ENCODE results near the gene KBTBD6. TPM values are rescaled to one million over a fixed set of nuclear protein-coding genes. Genes with fewer than 3 reads are reported as not detected.

The KBTBD6 gene
- total and polyA plus RNA-seq, 7 donors: 2.0 to 7.6 (median 5.6) TPM

GRCh38 chr13:41148419-41149283, 16.0 kb upstream of the KBTBD6 start:
- ATAC-seq: no peak
- no peak for DNase-seq
- Histone ChIP-seq H3K27ac (no peak overlapping the region), H3K9me3 (peaks cover 26% of the 10 kb centered on the region), H3K4me1 (no peaks in the 10 kb centered on the region), H3K27me3 (ENCODE audit: insufficient read depth in 3 of 3, low read length in 2 of 3) (no peaks in the 10 kb centered on the region), H3K4me3 (no peak overlapping the region), H3K36me3 (ENCODE audit: insufficient read depth in 1 of 2, low read depth in 1 of 2) (peaks cover 0 to 3% of the 10 kb centered on the region in 2 donors)
- intact Hi-C loops (cut with DNase I): no loop called here
- WGBS, 3 donors: 80 to 87% (median 86%) methylated on average over 3 of the region's 3 CpGs
- TF ChIP-seq, protein P1, sequence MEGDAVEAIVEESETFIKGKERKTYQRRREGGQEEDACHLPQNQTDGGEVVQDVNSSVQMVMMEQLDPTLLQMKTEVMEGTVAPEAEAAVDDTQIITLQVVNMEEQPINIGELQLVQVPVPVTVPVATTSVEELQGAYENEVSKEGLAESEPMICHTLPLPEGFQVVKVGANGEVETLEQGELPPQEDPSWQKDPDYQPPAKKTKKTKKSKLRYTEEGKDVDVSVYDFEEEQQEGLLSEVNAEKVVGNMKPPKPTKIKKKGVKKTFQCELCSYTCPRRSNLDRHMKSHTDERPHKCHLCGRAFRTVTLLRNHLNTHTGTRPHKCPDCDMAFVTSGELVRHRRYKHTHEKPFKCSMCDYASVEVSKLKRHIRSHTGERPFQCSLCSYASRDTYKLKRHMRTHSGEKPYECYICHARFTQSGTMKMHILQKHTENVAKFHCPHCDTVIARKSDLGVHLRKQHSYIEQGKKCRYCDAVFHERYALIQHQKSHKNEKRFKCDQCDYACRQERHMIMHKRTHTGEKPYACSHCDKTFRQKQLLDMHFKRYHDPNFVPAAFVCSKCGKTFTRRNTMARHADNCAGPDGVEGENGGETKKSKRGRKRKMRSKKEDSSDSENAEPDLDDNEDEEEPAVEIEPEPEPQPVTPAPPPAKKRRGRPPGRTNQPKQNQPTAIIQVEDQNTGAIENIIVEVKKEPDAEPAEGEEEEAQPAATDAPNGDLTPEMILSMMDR (IDR thresholded peaks at IDR 0.05): no peak

DNA sequence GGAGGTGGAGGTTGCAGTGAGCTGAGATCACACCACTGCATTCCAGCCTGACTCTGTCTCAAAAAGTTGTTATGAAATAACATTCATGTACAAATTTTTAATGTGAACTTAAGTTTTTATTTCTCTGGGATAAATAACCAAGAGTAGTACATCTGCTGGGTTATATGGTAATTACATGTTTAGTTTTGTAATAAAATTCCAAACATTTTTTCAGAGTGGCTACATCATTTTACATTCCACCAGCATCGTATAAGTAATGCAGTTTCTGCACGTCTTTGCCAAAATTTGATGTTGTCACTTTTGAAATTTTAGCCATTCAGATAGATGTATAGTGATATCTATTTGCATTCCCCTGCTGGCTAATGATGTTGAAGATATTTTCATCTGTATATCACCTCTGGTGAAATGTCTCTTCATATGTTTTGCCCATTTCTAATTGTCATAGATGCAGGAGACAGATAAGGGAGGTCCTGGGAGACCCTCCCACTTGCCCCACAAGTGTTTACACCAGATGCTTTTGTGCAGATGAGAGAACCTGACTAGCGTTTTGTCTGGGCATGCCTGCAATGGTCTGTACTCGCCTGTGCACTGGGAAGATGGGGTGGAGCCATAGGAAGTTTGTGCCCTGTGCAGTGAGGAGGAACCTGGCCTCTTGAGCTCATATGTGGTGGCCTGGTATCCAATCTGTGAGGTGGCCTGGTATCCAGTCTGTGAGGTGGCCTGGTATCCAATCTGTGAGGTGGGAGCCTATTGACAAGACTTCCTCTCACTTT, 12.7 kb upstream of the KBTBD6 start:
- TF ChIP-seq, protein P1 (IDR thresholded peaks at IDR 0.05): no peak
- intact Hi-C loops (cut with DNase I): no loop called here
- Histone ChIP-seq H3K9me3 (peaks cover 13% of the 10 kb centered on the region), H3K27ac (no peak overlapping the region), H3K36me3 (ENCODE audit: insufficient read depth in 1 of 2, low read depth in 1 of 2) (peaks cover 0 to 3% of the 10 kb centered on the region in 2 donors), H3K4me1 (no peaks in the 10 kb centered on the region), H3K27me3 (ENCODE audit: insufficient read depth in 3 of 3, low read length in 2 of 3) (no peaks in the 10 kb centered on the region), H3K4me3 (no peak overlapping the region)
- ATAC-seq: no peak
- DNase-seq: no peak
- 62 to 65% (median 65%) methylated on average over 4 of the region's 4 CpGs for WGBS, 3 donors

DNA sequence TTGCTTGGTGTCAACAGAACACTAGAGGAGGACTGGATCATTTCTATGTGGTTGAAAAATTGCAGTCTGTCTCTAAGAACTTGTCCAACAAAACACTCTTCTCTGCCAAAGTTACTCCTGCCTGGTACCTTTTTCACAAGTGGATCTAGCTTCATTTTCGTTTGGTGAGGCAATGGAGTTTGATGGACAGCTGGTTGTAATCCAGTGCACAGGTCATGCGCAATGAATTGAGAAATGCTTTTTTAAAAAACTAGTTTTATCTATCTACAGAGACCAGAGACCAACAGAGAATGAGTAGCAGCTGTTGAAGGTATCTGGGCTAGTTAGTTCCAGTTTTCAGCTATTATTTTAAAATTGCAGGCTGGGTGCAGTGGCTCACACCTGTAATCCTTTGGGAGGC, 12.0 kb upstream of the KBTBD6 start:
- no peaks in the 10 kb centered on the region for H3K4me1 ChIP-seq
- H3K9me3 ChIP-seq: peaks cover 13% of the 10 kb centered on the region
- ATAC-seq: no peak
- no peak for DNase-seq
- TF ChIP-seq, protein P1 (IDR thresholded peaks at IDR 0.05): no peak
- H3K4me3 ChIP-seq: no peak overlapping the region
- no peak overlapping the region for H3K27ac ChIP-seq
- peaks cover 0 to 3% of the 10 kb centered on the region in 2 donors for H3K36me3 ChIP-seq (ENCODE audit: insufficient read depth in 1 of 2, low read depth in 1 of 2)
- intact Hi-C loops (cut with DNase I): no loop called here
- 77 to 79% (median 77%) methylated on average over 2 of the region's 2 CpGs for WGBS, 3 donors
- H3K27me3 ChIP-seq (ENCODE audit: insufficient read depth in 3 of 3, low read length in 2 of 3): no peaks in the 10 kb centered on the region

GRCh38 chr13:41139296-41139966, 6.8 kb upstream of the KBTBD6 start:
- WGBS, 3 donors: 89 to 93% (median 90%) methylated on average over 3 of the region's 3 CpGs
- Histone ChIP-seq H3K27me3 (ENCODE audit: insufficient read depth in 3 of 3, low read length in 2 of 3) (no peaks in the 10 kb centered on the region), H3K27ac (no peak overlapping the region), H3K9me3 (no peaks in the 10 kb centered on the region), H3K4me1 (no peaks in the 10 kb centered on the region), H3K4me3 (no peak overlapping the region), H3K36me3 (ENCODE audit: insufficient read depth in 1 of 2, low read depth in 1 of 2) (no peaks in the 10 kb centered on the region)
- DNase-seq (no peak), ATAC-seq (no peak)
- intact Hi-C loops (cut with DNase I): loop anchor here in 1 of 2 donors (5.0 to 10.0 kb wide), 2 partner anchors 43 to 75 kb away; partner anchors contain the start of gene WBP4
- TF ChIP-seq, protein P1 (IDR thresholded peaks at IDR 0.05): no peak

All from psoas muscle (tissue), 8 donors.